DMS114 treated with DMSO at 0.1 percent for 48 hours (cell line): ENCODE data around the gene TMEM125.

Source experiments
- DNase-seq: peaks from one replicate; lab custom pipeline; 2025; ENCODE audit not compliant: unreplicated experiment; lab: John Stamatoyannopoulos, UW

The TMEM125 gene

DNA sequence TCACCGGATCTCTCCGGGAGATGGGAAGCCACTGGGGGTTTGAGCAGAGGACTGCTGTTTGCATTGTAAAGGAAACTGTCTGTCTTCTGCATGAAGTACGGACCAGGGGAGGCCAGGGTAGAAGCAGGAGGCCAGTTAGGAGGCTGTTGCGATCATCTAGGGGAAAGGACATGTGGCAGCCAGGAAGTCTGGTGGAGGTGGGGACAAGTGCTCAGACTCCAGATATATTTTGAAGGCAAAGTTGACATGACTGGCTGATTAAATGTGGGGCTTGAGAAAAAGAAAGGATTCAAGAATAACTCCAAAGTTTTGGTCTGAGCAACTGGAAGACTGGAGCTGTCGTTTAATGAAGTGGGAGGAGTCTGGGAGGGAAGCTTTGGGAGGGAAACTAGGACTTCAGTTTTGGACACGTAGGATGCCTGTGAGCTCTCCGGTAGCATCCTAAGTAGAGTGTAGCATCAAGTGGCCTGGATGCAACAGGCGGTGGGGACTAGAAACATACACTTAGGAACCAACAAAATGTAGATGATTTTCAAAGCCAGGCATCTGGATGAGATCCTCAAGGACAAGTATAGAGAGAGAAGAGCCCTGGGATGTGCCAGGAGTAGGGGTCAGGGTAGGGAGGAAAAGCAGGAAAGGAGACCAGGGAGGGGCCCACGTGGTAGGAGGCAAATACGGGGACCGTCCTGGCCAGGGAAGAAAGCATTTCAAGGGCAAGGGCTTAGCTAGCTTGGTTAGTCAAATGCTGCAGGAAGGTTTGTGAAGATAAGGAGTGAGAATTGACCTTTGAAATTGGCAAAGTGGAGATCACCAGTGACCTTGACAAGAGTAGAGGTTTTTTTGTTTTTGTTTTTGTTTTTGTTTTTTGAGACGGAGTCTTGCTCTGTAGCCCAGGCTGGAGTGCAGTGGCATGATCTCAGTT lies 19.3 kb downstream of the TMEM125 start:
- DNase-seq = no peak

DNA sequence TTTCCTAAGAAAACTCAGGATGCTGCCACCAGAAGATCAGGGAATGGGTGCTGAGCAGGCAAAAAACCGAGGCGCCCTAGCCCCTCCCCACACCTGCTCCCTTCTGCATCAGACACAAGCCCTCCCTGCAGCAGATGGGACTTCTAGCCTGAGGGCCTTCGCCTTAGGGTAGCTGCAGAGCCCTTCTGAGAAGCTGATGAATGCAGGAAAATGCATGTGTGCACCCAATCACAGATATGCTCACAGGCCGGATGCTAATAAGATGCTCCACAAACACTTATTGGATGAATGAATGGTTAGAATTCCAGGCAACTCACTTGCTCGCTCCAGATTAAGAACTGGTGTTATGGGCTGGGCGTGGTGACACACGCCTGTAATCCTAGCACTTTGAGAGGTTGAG lies 22.4 kb downstream of the TMEM125 start:
- no peak for DNase-seq

DNA sequence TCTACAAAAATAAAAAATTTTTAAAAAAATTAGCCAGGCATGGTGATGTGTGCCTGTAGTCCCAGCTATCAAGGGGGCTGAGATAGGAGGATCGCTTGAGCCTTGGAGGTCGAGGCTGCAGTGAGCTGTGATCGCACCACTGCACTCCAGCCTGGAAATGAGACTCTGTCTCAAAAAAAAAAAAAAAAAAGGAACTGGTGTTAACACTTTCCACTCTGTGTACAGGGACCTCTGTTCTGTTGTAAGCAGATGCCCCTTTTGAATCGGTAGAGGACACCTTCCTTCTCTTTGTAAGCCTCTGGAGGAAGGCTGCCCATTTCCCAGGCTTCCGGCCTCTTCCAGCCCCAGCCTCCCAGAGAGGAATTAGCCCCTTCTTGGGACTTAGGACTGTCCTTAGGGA lies 22.9 kb downstream of the TMEM125 start:
- no peak for DNase-seq

DNA sequence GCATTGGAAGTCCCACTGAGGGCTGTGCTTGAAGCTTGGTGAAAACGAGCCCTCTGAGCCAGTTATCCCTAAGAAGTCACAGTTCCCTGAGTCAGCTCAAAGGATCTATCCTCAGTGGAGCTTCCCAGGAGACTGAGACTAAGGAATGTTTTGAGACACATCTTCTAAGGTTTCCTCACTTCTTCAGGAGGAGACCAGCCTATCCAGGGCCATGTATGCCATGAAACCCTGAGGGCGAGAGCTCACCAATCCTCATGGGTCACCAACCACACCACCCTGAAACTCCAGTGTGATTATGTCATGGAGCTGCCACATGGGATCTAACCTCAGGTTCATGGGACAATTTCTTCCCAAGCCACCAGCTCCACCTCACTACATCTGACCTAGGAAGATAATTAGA lies 23.4 kb downstream of the TMEM125 start:
- DNase-seq = no peak

DNA sequence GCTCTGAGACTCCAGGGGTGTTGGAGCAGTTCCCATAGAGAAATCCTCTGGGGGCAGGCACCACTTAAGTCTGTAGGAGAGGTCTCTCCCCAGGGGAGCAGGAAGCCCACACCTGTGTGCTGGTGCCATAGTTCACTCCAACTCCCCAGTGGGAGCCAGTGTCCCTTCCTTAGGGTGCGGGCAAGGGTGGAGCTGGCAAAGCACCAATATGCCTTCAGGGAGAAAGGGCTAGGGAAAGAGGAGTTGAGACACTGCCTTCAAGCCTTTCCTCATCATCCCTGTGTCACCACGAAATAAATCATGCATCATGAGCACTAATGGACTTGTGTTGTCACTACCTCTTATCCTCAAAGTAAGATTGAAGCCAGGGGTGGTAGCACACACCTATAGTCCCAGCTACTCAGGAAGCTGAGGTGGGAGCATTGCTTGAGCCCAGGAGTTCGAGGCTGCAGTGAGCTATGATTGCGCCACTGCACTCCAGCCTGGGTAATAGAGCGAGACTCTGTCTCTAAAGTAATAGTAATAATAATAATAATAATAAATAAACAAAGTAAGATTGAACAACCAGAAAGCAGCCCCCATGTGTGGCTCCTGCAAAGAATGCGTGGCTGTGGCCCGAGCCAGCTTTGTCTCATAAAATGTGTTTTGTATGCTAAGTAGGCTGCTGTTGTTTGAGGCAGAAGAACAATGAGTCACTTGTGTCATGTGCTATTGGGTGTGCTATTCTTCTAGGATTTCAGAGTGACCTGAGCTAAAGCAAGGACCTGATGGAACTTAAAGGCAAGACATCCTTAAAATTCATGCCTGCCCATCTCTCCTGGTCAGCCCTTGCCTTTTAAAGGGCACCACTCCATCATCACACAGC lies 24.3 kb downstream of the TMEM125 start:
- DNase-seq = no peak

DNA sequence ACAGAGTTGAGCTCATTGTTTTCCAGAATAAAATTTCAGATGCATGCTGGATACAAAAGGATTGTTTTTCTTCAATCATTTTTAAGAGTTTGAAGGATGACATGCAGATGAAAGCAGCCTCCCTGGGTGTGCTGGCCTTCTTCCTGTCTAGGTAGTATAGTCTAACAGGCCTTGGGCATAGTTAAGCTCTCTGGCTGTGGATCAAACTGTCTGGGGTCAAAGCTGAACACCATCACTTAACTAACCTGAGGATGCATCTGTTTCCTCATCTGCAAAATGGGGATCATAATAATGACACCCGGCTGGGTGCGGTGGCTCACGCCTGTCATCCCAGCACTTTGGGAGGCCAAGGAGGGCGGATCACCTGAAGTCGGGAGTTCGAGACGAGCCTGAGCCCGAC lies 25.0 kb downstream of the TMEM125 start:
- DNase-seq = no peak

DNA sequence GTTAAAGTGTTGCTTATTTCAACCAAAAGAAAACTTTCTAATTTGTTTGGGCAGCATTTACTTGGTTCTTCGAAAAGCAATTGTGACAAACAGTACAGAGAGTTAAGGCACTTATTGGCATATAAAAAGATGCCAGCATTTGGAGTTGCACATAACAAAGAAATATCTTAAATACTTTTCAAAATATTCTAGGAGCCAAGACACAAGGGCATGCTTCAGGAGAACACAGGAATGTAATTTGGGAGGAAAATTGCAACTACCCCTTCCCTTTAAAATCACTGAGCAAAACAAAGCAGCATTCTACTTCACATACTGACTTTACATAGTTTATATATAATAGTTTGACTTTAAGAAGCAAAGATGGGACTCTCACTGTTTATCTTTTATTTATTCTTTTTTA lies 26.4 kb downstream of the TMEM125 start:
- DNase-seq = no peak

DNA sequence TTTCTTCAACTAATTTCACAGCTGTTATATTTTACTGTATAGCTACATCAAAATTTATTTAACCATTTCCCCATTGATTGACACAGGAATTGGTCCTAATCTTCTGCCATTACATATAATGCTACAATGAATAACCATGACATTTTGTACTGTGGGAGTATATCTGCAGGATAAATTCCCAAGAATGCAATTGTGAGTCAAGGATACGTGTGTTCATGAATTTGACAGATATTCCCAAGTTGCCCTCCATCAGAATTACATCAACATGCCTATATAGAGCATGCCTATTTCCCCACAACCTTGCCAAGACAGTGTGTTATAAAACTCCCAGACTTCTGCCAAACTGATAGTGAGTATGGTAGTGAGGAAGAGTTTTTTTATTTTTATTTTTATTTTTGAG lies 28.3 kb downstream of the TMEM125 start:
- no peak for DNase-seq

DNA sequence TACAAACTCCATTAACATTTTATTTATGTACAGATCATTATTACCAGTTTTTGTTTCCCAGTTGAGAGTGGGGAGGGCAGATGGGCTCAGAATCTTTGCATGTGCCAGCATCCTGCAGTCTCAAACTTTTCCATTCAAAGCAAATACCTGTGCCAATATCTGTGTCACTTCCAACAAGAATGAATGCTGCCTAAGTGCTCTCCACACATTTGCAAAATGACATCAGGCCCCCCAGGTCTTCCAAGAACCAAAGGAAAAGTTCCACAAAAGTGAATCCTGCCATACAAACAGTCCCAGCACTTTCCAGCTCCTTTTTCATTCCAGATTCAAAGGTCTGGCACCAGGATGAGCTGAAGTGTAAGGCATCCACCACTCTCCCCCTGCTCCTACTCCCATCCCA lies 29.3 kb downstream of the TMEM125 start:
- DNase-seq = no peak

DNA sequence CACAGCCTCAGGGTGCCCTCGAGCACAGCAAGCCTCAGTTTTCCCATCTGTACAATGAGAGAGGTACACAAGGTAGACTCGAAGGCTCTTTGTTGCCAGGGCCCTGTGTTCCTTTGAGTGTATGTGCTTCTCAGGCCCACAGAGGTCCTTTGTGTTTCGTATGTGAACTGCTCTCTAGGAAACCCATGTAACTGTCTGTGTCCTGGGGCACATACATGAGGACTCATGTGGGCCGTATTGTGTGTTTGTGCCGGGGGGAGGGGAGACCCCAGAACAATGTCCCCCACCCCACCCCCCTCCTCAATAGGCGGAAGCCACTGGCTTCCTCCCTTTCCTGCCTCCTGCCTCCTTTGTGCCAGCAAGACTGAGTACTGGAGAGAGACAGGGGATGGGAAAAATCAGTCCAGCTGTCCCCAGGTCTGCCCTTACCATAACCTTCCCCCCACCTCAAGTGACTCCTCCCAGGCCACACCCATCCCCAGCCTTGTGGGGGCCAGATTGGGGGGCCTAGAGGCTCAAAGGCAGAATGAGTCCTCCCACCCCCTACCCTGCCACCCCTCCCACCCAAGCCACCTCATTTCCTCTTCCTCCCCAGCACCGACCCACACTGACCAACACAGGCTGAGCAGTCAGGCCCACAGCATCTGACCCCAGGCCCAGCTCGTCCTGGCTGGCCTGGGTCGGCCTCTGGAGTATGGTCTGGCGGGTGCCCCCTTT lies 30.8 kb downstream of the TMEM125 start, which contains the start of gene TIE1:
Gene TIE1 (plus strand): TSS at position 605 of the 717 bp plus-strand sequence. CDS start 90 bp downstream, at position 695.
- no peak for DNase-seq

DNA sequence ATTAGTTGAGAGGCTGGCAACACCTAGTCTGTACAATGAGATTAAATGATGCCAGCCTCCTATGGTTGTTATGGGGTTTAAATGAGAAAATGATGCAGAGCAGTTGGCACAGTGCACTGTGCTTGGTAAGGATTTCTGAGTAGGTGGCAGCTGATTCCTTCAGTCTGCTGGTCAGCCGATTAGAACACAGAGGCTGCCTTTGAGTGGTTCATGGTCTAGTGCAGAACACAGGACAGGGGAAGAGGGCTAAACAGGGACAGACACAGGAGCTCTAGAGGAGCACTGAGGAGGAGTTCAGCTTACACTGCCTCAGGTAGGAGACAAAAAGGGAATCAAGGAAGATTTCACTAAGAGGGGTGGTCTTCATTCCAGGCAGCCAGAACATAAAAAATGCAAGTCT lies 32.4 kb downstream of the TMEM125 start:
- DNase-seq = no peak

DNA sequence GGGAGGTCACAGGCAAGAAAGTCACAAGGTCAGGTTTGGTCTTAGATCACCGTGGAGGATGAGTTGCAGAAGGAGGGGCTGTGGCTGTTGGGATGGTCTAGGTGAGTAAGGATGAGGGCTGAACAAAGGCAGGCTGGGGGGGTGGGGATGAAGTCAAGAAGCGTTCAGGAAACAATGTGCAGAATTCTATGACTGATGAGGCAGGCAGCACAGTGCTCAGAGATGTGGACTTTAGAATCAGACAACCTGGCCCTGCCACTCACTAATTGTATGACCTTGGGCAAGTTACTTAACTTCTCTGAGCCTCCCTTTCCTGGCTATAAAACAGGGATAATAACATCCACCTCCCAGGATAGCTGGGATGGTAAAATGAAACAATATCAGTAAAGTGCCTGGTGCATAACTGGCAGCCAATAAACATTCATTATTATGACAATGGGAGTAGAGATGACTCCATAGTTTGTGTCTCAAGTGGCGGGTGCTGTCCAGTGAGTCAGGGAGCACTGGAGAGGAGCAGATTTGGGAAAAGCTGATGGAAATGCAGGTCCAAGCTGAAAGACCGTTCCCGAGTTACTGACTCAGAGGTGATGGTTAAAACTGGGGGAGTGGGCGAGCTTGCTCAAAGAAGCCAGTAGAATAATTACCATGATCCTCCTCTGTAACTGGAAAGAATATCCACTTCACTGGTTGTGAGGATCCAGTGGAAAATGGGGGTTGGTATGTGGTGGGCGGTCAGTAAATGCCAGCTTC lies 33.1 kb downstream of the TMEM125 start:
- DNase-seq = no peak

DNA sequence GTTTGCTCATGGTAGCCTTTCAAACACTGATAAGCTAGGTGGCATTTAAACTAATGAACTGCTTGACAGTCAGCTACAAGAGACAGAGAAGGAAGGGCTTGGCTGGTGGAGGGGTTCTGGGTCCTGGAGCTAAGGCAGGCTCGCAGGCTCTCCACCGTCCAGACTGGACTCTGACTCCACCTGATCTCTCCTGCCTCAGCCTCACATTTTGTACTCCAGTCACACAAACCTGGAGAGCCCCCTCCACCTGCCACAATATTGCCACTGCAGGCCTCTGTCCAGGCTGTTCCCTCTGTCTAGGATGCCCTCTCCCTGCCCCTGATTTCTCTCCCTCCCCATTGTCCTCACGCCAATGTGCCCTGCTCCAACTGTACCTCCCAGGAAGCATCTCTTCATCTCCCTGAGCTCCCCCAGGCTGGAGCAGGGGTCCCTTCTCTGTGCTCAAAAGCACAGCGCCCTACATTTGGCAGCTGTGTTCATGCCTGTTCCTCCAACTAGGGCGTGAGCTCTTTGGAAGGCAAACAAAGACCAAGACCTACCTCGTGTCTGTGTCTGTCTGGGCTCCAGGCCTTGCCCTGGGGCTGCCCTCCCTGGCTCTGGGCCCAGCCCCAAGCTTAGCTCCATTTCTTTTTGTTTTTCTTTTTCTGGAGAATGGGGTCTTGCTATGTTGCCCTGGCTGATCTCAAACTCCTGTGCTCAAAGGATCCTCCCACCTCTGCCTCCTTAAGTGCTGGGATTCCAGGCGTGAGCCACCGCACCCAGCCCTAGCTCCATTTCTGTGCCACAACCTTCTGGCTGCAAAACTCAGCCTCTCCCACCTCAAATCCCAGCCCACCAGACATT lies 33.9 kb downstream of the TMEM125 start:
- DNase-seq = no peak

DNA sequence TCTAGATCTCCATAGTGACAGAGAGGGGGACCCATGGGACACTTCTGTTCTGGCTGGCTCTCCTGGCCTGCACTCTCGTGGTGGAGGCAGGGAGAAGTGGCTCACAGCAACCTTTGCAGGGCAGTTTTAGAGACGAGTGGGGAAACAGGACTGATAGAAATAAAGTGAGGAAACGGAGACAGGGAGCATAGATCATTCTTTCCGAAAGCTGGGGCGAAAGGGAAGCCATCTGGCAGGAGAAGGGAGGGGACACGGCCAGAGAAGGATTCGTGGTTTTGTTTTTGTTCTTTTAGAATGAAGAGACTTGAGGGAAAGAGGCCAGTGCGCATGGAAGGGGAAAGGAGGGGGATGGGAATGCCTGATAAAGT lies 34.5 kb downstream of the TMEM125 start:
- DNase-seq = no peak

DNA sequence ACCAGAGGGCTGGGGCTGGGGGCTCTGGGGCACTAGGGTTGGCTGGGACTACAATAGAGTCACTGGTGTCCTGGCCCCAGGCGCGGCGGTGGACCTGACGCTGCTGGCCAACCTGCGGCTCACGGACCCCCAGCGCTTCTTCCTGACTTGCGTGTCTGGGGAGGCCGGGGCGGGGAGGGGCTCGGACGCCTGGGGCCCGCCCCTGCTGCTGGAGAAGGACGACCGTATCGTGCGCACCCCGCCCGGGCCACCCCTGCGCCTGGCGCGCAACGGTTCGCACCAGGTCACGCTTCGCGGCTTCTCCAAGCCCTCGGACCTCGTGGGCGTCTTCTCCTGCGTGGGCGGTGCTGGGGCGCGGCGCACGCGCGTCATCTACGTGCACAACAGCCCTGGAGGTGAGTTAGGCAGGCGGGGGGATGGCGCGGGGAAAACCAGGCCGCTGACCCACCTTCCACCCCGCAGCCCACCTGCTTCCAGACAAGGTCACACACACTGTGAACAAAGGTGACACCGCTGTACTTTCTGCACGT lies 35.1 kb downstream of the TMEM125 start:
- no peak for DNase-seq

DNA sequence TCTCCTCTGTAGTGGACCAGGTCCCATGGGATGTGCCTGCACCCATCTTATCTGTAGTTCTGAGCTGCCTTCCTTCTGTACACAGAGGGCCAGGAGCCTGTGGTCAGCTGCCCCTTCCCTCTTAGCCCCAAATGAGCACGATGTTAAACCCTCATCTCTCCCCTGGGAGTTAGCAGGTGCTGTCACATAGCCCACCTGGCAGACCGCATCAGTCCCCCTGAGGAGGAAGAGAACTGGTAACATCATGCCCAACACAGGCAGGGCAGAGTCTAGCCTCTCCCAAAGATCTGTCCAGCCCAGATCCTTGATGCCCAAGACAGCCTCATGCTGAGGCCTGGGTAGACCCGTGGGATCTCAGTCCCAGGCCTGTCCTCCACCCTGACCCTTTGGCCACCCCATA lies 35.7 kb downstream of the TMEM125 start:
- DNase-seq = no peak

DNA sequence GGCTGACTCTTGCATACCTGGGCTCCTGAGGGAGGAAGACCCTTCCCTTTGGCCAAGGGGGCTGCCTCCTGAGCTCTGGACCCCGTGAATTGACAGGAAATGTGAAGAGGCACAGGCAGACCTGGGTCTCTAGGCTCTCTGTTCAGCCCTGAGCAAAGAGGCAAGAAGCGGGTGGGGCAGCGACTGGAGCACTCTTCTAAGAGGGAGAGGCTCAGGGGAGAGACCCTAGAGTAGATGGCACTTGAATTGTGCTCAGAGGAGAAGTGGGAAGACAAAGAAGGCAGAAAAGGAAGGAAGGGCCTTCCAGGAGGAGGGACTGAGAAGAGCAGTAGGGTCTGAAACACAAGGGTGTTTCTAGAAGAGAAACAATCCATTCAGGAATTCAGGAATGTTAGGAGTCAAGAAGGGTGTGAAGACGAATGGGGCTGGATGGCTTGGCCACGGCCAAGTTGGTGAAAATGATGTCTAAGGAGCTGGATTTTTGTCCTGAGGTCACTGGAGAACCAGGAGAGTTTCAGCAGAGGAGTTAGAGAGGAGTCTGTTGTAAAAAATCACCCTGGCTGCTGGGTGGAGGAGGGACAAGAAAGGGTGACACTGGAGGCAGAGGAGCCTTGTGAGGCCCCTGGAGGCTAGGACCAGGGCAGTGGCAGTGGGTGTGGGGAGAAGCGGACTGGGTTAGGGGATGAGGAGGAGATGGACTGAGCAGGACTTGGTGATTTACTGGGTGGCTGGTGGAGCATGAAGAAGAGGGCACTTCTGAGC lies 36.3 kb downstream of the TMEM125 start:
- DNase-seq = no peak

DNA sequence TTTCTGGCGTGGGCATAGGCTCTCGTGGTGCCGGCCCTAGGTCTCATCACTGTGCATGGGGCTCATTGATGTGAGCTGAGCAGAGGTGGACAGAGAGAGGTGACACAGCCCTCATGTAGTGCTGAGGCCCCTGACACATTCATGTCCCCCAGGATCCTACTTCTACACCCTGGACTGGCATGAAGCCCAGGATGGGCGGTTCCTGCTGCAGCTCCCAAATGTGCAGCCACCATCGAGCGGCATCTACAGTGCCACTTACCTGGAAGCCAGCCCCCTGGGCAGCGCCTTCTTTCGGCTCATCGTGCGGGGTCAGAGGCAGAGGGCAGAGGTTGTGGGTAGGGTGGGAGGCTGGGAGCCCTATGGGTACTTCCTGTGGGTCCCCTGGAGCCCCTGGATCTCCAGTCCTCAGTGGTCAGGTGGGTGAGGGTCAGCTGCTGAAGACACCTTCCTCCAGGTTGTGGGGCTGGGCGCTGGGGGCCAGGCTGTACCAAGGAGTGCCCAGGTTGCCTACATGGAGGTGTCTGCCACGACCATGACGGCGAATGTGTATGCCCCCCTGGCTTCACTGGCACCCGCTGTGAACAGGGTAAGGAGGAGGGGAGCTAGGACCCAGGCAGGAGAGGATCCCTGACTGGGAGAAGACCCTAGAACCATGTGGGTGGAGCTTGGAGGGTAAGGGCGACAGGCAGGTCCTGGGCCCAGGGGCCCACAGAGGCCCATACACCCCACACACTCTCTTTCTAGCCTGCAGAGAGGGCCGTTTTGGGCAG lies 37.1 kb downstream of the TMEM125 start:
- no peak for DNase-seq
